HG02610 (cell line): ENCODE measurements around the gene VWC2L.

Experiments
- ATAC-seq: cut with Tn5 transposase; IDR thresholded peaks from one replicate; pipeline ENCODE4 v1.9.1; 2021; ENCODE audit warnings: mild to moderate bottlenecking, moderate library complexity; ENCODE audit not compliant: unreplicated experiment

VWC2L gene

GRCh38 chr2:214465363-214466146, 54.7 kb downstream of the VWC2L start:
- no peak for ATAC-seq

GRCh38 chr2:214469728-214470127, 58.9 kb downstream of the VWC2L start:
- ATAC-seq = no peak

DNA sequence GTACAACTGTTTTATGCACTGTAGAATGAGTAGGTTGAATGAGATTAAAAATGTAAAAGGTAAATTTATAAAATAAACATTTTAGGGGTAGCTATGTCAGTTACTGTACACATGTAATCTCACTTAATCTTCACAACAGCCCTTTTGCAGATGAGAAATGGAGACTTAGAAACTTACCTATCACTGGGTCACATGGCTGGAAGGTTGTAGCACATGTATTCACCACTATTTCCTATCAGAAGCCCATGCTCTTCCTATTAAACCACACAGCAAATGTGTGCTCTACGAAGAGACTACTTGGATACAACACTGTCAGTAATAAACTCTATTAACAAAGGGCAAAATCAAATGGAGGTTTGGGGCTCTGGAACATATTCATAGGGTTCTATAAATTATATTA, 60.5 kb downstream of the VWC2L start:
- no peak for ATAC-seq

GRCh38 chr2:214471990-214472389, 61.1 kb downstream of the VWC2L start:
- ATAC-seq = no peak

DNA sequence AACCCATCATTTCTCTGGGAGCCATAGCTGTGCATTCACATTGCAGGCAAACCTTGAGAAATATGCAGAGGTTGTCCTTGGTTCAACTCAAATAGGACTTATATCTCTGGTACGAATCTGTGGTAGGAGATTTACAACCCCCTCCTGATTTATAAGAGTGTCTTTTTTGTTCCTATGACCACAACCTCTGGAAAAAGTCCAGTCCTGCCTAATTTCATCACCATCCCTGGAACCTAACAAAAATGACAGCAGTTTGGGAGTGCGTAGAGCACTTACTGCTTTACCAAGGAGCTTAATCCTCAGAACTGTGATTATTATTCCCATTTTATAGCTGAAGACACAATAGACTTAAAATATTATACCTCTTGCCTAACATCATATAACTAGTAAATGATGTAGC, 66.5 kb downstream of the VWC2L start:
- ATAC-seq = no peak

- no peak for ATAC-seq
Measured at GRCh38 chr2:214481204-214481603, 70.3 kb downstream of the VWC2L start.

DNA sequence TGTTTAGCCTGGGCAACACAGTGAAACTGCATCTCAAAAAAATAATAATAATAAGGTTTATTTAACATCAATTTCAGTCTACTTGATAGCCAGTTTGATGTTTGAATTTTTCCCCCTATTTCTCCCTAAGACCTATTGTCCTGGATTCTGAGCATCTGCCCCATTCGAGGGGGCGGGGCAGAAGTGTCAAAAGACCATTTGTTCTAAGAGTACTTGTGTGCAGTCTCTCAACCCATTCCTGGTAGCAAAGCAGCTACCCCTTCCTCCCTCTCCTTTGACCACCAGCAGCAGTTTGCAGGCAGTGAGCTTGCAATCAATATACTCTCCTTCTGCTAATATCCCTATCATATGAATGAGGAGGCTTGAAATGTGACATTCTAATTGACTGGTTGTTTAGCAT, 71.9 kb downstream of the VWC2L start:
- no peak for ATAC-seq

- no peak for ATAC-seq
Measured at GRCh38 chr2:214484239-214484638, 73.4 kb downstream of the VWC2L start.

DNA sequence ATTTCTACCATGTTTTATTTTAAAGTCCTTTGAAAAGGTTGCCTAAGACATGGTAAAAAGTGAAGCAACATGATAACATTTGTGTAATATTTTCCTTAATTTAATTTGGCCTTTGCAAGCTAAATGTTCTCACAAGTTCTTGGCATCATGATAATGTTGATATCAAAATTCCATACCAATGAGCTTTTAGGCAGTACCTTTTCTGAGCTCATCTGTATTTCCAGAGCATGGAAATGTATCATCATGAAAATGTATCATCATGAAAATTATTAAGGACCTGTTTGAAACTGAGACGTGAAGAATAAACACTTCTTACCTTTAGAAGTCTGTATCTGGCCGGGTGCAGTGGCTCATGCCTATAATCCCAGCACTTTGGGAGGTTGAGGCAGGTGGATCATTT, 73.8 kb downstream of the VWC2L start:
- no peak for ATAC-seq

DNA sequence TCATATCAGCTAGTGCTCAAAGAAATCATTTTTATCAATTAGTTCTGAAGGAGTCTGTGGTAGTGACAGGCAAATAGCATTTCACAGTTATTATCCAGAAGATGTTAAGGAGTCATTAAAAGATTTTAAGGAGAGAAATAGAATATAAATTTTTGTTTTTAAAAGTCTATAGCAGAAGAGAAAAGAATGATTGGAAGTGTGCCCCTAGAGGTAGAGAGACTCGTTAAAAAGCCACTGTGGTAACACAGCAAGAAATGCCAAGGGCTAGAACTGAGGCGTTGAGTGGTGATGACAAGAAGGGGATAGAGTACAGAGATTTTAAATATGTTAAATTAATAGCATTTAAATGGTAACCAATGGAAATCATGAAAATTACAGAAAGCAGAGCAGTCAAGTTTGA, 78.3 kb downstream of the VWC2L start:
- ATAC-seq = no peak

DNA sequence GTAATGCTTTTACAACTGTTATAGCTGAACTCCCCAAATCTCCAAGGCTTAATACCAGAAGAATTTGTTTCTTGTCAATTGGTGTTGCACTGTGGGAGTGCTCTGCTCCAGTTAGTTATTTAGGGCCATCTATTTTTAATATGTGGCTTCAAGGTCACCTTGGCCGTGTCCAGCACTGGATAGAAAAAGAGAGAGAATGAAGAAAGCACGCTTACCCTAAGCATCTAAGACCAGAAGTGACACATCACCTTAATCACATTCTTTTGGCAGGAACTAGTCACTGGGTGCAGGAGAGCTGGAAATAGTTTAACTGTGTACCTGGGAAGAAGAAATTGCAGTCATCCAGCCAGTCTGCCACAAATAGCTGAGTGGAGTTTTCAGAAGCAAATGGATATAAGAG, 78.8 kb downstream of the VWC2L start:
- ATAC-seq = no peak

DNA sequence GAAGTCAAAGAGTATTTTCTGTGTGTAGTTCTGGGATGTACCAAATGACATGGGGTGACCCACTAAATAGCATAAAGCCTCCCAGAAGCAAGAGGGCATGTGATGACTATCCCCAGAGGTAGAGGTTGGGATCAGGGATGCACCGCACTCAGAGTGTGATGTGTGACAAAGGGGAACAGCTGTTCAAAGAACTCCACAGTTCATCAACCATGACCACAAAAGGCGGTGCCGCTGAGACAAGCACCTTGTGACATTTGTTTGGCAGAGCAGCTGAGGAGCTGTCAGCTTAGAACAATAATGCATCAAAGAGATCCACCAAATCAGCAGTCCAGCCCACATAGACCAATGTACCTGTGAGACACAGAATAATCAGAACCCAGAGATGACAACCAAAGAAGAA, 81.3 kb downstream of the VWC2L start:
- peak; percentile 64 for ATAC-seq

- ATAC-seq = no peak
Measured at GRCh38 chr2:214492608-214493007, 81.8 kb downstream of the VWC2L start.

GRCh38 chr2:214497489-214497888, 86.6 kb downstream of the VWC2L start:
- ATAC-seq = no peak

GRCh38 chr2:214503568-214503967, 92.7 kb downstream of the VWC2L start:
- peak; percentile 62 for ATAC-seq

DNA sequence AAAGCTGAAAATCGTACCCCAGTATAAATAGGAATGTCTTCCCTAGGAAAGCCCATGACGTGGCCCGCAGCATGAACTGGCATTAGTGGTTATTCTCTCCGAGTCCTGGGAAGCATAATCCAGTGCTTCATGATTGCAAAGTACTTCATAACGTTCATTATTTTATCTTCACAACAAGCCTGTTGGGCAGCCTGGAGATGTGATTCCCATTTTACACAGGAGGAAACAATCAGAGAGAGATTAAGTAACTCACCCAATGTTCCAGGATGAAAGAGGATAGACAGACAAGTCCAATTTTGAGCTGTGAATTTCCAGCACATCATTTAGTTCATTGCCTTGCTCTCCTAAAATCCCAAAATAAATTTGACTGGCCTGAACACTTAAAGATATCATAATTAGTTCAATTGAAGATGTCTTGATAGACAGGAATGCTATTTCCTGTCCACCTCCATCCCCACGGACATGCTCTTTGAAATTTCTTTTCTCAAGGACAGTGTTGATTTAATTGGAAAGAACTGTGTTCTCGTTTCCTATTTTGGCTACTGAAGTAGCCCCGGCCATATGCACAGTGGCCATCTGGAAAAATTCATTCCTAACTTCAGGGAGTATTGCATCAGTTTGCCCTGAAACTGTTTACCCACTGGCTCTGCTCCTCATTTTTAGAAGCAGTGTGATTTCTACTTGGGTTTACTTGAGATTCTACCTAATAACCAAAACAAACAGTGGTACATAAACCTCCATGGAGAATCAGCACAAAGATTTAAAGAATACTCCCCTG, 93.9 kb downstream of the VWC2L start:
- ATAC-seq = no peak

- ATAC-seq = no peak
Measured at GRCh38 chr2:214507032-214507431, 96.2 kb downstream of the VWC2L start.

DNA sequence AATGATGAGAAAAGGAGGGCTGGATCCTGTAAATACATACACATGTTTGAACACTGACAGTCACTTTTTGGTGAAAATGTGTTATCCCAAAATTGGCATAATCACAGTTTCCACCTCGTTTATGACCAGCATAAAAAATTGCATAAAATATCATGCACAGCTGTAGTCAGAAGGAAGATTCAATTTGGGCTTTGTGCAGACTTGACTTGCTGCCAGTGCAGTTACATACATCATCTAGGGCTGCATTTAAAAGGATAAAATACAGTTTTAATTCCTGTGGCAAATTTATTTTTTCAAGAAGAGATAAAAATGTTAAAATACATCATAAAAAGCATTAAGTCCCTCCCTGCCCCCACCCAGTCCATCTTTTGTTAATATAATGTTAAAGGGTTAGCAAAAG, 103.8 kb downstream of the VWC2L start:
- no peak for ATAC-seq

DNA sequence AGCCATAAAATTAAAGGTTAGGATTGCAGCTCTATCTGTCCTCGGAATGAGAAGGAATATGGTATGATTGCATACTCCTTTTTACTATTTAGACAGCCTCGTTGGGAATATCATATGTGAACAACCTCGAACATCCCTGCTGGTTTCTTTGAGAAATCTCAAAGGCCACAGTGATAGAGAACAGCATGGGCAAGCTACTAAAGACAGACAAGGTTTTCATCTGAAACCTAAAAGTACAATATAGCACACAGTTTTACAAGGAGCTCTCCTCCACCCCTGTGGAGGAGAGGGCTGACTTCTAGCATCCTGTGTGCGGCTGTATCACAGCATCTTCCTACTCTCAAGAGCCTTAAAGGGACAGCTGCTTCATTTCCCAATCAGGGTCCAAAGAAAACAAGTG, 104.3 kb downstream of the VWC2L start:
- no peak for ATAC-seq

DNA sequence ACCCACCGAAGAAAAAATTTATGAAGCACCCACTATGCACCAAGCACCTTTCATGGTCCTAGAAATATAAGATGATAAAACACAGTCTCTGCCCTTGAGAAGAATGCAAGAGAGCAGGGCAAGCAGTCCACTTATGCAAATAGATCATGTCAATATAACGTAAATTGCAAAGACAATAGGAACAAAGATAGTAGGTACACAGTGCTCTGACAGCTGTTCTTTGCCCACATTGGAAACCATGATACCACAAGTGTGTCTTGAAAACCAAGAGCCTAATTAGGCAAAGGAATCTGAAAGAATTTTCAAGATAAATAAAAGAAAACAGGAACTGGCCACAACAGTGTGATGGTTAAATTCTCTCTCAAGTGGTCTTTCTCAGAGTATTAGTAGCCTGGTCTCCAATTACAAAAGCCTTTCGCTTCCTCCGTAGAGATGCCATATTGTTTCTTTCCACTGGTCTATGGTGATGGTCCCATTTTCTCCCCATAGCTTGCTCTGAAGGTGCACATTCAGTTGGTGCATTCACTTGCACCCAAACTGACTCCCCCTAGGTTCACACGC, 108.5 kb downstream of the VWC2L start:
- ATAC-seq = no peak

GRCh38 chr2:214529021-214529420, 118.2 kb downstream of the VWC2L start:
- no peak for ATAC-seq

DNA sequence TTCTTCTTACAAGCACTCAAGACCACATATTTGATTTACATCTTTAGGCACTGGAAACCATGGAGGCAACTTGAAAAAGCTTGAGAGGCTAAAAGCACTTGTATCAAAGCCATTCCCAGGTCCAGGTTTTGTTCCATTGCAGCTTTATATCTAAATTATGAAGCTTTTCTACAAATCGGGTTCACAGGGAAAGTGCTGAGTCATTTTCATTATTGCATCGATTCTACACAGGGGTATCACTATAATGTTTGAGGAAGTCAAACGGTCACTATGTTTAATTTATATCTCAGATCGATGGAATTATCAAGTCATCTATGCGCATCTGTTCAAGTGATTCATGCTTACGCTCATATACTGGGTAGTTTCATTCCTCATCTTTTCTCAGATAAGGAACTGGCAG, 118.7 kb downstream of the VWC2L start:
- ATAC-seq = no peak
